Keratinocyte (primary cell): ENCODE data around the gene TEX29. TPM values are rescaled to one million over a fixed set of nuclear protein-coding genes. Genes with fewer than 3 reads are reported as not detected.

Experiments used
- DNase-seq: peaks from one replicate; pipeline ENCODE4 v3.0.0-alpha.2; 2011; ENCODE audit warnings: low read depth, missing footprints, low spot score
- FAIRE-seq: peaks from 2 replicates; lab custom pipeline; 2011; peaks lifted over from hg19 to GRCh38; lab: Jason Lieb, UNC
- H2AFZ ChIP-seq: 2 replicates; pipeline ENCODE4 v1.6.0; 2012; ENCODE audit warnings: low read length, control low read depth, inconsistent platforms; ENCODE audit not compliant: control insufficient read depth
- H3K27ac ChIP-seq: 2 replicates; pipeline ENCODE4 v1.5.1; 2011; ENCODE audit warnings: low read length; ENCODE audit not compliant: control insufficient read depth, insufficient read depth
- H3K27me3 ChIP-seq: 3 replicates; pipeline ENCODE4 v1.6.0; 2011; ENCODE audit warnings: low read length; ENCODE audit not compliant: control insufficient read depth, insufficient read depth; ENCODE audit errors: extremely low read depth
- H3K36me3 ChIP-seq, 2 experiments: 2 replicates in 1 of 2; 3 replicates in 1 of 2; pipeline ENCODE4 v1.5.1; 2011; ENCODE audit warnings: low read length in 2 of 2, mild to moderate bottlenecking in 1 of 2; ENCODE audit not compliant: control insufficient read depth in 2 of 2, insufficient read depth in 2 of 2; ENCODE audit errors: extremely low read depth in 1 of 2
- H3K4me1 ChIP-seq: 3 replicates; pipeline ENCODE4 v1.5.1; 2011; ENCODE audit warnings: low read length; ENCODE audit not compliant: control insufficient read depth, insufficient read depth; ENCODE audit errors: extremely low read depth
- H3K4me2 ChIP-seq: 3 replicates; pipeline ENCODE4 v1.6.0; 2011; ENCODE audit warnings: low read depth, low read length; ENCODE audit not compliant: control insufficient read depth, insufficient read depth; ENCODE audit errors: extremely low read depth
- H3K4me3 ChIP-seq, 3 experiments: fragments of 200-600 bp in 1 of 3; sonication (generic) in 1 of 3; 2 replicates in 2 of 3; 3 replicates in 1 of 3; pipeline ENCODE4 v1.5.1; 2011 to 2016; ENCODE audit warnings: low read length in 3 of 3, mild to moderate bottlenecking in 3 of 3, control low read depth in 2 of 3, inconsistent platforms in 1 of 3, low read depth in 1 of 3, mixed read lengths in 1 of 3, mixed run types in 1 of 3, moderate library complexity in 1 of 3; ENCODE audit not compliant: control insufficient read depth in 2 of 3, insufficient read depth in 2 of 3; ENCODE audit errors: extremely low read depth in 1 of 3
- H3K79me2 ChIP-seq: 2 replicates; pipeline ENCODE4 v1.6.0; 2012; ENCODE audit warnings: low read length; ENCODE audit not compliant: control insufficient read depth, insufficient read depth
- H3K9ac ChIP-seq: 3 replicates; pipeline ENCODE4 v1.6.0; 2011; ENCODE audit warnings: low read length; ENCODE audit not compliant: control insufficient read depth, insufficient read depth; ENCODE audit errors: extremely low read depth
- H3K9me1 ChIP-seq: 3 replicates; pipeline ENCODE4 v1.6.0; 2011; ENCODE audit warnings: low read length; ENCODE audit not compliant: control insufficient read depth, insufficient read depth; ENCODE audit errors: extremely low read depth
- H3K9me3 ChIP-seq: 2 replicates; pipeline ENCODE4 v1.5.1; 2012; ENCODE audit warnings: low read depth, low read length; ENCODE audit not compliant: control insufficient read depth
- H4K20me1 ChIP-seq: 3 replicates; pipeline ENCODE4 v1.6.0; 2011; ENCODE audit warnings: low read length; ENCODE audit not compliant: control insufficient read depth, insufficient read depth; ENCODE audit errors: extremely low read depth
- EZH2 ChIP-seq: IDR thresholded peaks from one replicate; pipeline ENCODE4 v1.6.1; 2012; ENCODE audit warnings: inconsistent platforms, mild to moderate bottlenecking, low read length, moderate library complexity
- dilution Hi-C: fragments of 300-500 bp; cut with MboI; formaldehyde crosslinking; loops from one replicate; pipeline ENCODE4 v1.7.0; 2020; ENCODE audit warnings: low sequenced_read_pairs; ENCODE audit not compliant: extremely low pct_ligation_motif_present
- polyA plus RNA-seq, 5 experiments: library from polyadenylated mRNA; depleted of rRNA in 3 of 5; stranded (reverse) in 3 of 5; stranded (forward) in 1 of 5; unstranded in 1 of 5; fragments of >200 nt; gene quantifications; 1 replicate in 1 of 5; 2 replicates in 3 of 5; 3 replicates in 1 of 5; pipeline versions ENCODE4 v1.2.1 to v1.2.3, GENCODE V29; 2011 to 2012; ENCODE audit warnings: missing spikeins in 2 of 5, low read depth in 1 of 5, low replicate concordance in 1 of 5
- TF ChIP-seq, protein P1 (sequence below), 3 experiments: IDR thresholded peaks in 1 of 3; conservative IDR thresholded peaks in 1 of 3; optimal IDR thresholded peaks in 1 of 3; 2 replicates in 2 of 3; 3 replicates in 1 of 3; pipeline versions ENCODE3 to v1.5.1; 2011; ENCODE audit warnings: low read length in 3 of 3, mild to moderate bottlenecking in 3 of 3, moderate library complexity in 2 of 3, control low read depth in 1 of 3, inconsistent platforms in 1 of 3; ENCODE audit not compliant: insufficient read depth in 2 of 3; ENCODE audit errors: extremely low read depth in 1 of 3

Gene TEX29
- polyA plus RNA-seq, 1 donor (not counting 4 experiments of a cell fraction or from before 2014, with no cell fraction given), result 0.18 TPM

GRCh38 chr13:111326981-111327642 lies 6.7 kb downstream of the TEX29 start:
- Histone ChIP-seq H3K9ac (no peak overlapping the region), H3K9me3 (no peaks in the 10 kb centered on the region), H3K36me3 (no peaks in the 10 kb centered on the region), H3K4me3 (no peak overlapping the region), H3K4me1 (no peaks in the 10 kb centered on the region), H3K4me2 (no peak overlapping the region), H3K27me3 (no peaks in the 10 kb centered on the region), H2AFZ (no peak overlapping the region), H3K79me2 (no peaks in the 10 kb centered on the region), H4K20me1 (no peaks in the 10 kb centered on the region), H3K9me1 (no peaks in the 10 kb centered on the region), H3K27ac (no peak overlapping the region)
- DNase-seq (no peak), FAIRE-seq (no peak)
- TF ChIP-seq, protein P1, sequence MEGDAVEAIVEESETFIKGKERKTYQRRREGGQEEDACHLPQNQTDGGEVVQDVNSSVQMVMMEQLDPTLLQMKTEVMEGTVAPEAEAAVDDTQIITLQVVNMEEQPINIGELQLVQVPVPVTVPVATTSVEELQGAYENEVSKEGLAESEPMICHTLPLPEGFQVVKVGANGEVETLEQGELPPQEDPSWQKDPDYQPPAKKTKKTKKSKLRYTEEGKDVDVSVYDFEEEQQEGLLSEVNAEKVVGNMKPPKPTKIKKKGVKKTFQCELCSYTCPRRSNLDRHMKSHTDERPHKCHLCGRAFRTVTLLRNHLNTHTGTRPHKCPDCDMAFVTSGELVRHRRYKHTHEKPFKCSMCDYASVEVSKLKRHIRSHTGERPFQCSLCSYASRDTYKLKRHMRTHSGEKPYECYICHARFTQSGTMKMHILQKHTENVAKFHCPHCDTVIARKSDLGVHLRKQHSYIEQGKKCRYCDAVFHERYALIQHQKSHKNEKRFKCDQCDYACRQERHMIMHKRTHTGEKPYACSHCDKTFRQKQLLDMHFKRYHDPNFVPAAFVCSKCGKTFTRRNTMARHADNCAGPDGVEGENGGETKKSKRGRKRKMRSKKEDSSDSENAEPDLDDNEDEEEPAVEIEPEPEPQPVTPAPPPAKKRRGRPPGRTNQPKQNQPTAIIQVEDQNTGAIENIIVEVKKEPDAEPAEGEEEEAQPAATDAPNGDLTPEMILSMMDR (optimal IDR thresholded peaks at IDR 0.05 in 1 of 3, IDR thresholded peaks at IDR 0.05 in 1 of 3, conservative IDR thresholded peaks at IDR 0.05 in 1 of 3; ENCODE audit: extremely low read depth in 1 of 3, insufficient read depth in 2 of 3, low read length in 3 of 3), result no peak
- TF ChIP-seq EZH2, result no peak
- dilution Hi-C loops, result no loop called here

DNA sequence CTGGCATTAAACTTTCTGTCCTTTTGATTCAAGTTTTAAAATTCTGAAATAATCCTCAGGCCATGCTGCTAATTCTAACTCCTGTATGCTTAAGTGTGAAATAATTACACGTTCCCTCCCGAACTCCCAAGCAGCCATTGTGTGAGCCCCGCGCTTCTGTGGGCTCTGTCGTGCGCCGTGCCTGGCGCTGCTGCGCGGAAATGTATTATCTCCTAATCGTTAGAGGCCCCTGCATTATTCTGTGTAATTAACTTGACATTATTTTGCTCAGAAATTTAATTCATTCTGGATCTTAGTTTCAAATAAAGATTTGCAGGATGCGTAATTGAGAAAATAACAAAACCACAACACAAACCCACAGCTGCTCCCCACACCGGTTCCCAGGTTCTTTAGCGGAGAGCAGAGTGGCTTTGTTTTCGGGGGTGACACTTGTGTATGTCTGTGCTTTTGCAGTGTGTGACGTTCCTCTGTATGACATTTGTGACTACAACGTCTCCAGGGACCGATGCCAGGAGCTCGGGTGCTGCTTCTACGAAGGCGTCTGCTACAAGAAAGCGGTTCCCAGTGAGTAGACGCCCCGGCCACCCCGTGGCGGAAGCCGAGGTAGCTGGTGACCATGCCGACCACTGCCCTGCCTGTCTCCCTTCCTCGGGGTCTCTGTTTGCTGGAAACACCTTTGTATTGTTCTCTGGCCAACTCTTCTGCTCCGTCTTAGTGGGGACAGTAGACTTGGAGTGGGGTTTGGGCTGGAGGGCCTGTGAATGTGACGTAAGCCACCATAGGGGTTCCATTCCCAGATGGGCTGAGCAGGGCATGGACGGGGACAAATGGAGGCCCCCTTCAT lies 7.5 kb downstream of the TEX29 start:
- H3K79me2 ChIP-seq, result no peaks in the 10 kb centered on the region
- H4K20me1 ChIP-seq, result no peaks in the 10 kb centered on the region
- H3K27ac ChIP-seq, result no peak overlapping the region
- dilution Hi-C loops, result no loop called here
- H3K27me3 ChIP-seq, result no peaks in the 10 kb centered on the region
- FAIRE-seq (no peak), DNase-seq (no peak)
- no peak overlapping the region for H3K4me3 ChIP-seq
- no peaks in the 10 kb centered on the region for H3K36me3 ChIP-seq
- H2AFZ ChIP-seq, result no peak overlapping the region
- no peaks in the 10 kb centered on the region for H3K9me3 ChIP-seq
- H3K9ac ChIP-seq, result no peak overlapping the region
- no peaks in the 10 kb centered on the region for H3K4me1 ChIP-seq
- TF ChIP-seq EZH2, result no peak
- TF ChIP-seq, protein P1 (optimal IDR thresholded peaks at IDR 0.05 in 1 of 3, IDR thresholded peaks at IDR 0.05 in 1 of 3, conservative IDR thresholded peaks at IDR 0.05 in 1 of 3; ENCODE audit: extremely low read depth in 1 of 3, insufficient read depth in 2 of 3, low read length in 3 of 3), result no peak
- H3K9me1 ChIP-seq, result no peaks in the 10 kb centered on the region
- no peak overlapping the region for H3K4me2 ChIP-seq
